ENCODE data around the gene NPAS2.

The NPAS2 gene

GRCh38 chr2:100983684-100984310 is 163.9 kb downstream of the NPAS2 start:
- no peak overlapping the region for H3K27ac ChIP-seq
- H3K9ac ChIP-seq = no peak overlapping the region; a peak in 1 of 22 replicates
- H3K4me2 ChIP-seq = no peak overlapping the region
- H3K9me3 ChIP-seq (replicated peaks in 1 of 11) = no peaks in the 10 kb centered on the region
- no peak overlapping the region for H3K4me3 ChIP-seq
- no peak for TF ChIP-seq Cebpa-rat (IDR thresholded peaks at IDR 0.05)
- no peaks in the 10 kb centered on the region; a peak in 1 of 22 replicates for H4K20me1 ChIP-seq
- H3K36me3 ChIP-seq = no peaks in the 10 kb centered on the region
- H3K4me1 ChIP-seq = peaks cover 14 to 27% (median 25%) of the 10 kb centered on the region in 10 experiments
- H3K27me3 ChIP-seq = no peaks in the 10 kb centered on the region

GRCh38 chr2:100984892-100985307 is 165.0 kb downstream of the NPAS2 start:
- no peak overlapping the region for H3K4me3 ChIP-seq
- H4K20me1 ChIP-seq = no peaks in the 10 kb centered on the region; a peak in 1 of 22 replicates
- no peak overlapping the region for H3K9ac ChIP-seq
- H3K27ac ChIP-seq = no peak overlapping the region
- no peaks in the 10 kb centered on the region for H3K27me3 ChIP-seq
- peaks cover 4 to 16% (median 14%) of the 10 kb centered on the region in 10 experiments; a peak in 17 of 20 replicates for H3K4me1 ChIP-seq
- H3K4me2 ChIP-seq = no peak overlapping the region
- no peaks in the 10 kb centered on the region for H3K36me3 ChIP-seq
- TF ChIP-seq Cebpa-rat (IDR thresholded peaks at IDR 0.05) = no peak
- H3K9me3 ChIP-seq (replicated peaks in 1 of 11) = no peaks in the 10 kb centered on the region

- no peak for TF ChIP-seq Cebpa-rat (IDR thresholded peaks at IDR 0.05)
Observed at GRCh38 chr2:100986157-100986556, 166.2 kb downstream of the NPAS2 start.

GRCh38 chr2:100987536-100987935 is 167.6 kb downstream of the NPAS2 start:
- Histone ChIP-seq H3K9ac (no peak overlapping the region), H3K4me2 (no peak overlapping the region), H3K27ac (no peak overlapping the region), H3K4me1 (no peaks in the 10 kb centered on the region), H3K27me3 (no peaks in the 10 kb centered on the region), H3K36me3 (no peaks in the 10 kb centered on the region), H3K4me3 (no peak overlapping the region), H4K20me1 (no peaks in the 10 kb centered on the region; a peak in 1 of 22 replicates), H3K9me3 (replicated peaks in 1 of 11) (no peaks in the 10 kb centered on the region)
- TF ChIP-seq Cebpa-rat (IDR thresholded peaks at IDR 0.05) = no peak

More at GRCh38 chr2:100986157-100986556, 166.2 kb downstream of the NPAS2 start:
- no peak overlapping the region for H3K27ac ChIP-seq
- H3K4me2 ChIP-seq = no peak overlapping the region
- no peaks in the 10 kb centered on the region; a peak in 1 of 22 replicates for H4K20me1 ChIP-seq
- H3K4me1 ChIP-seq = peaks cover under 1 to 5% (median 3%) of the 10 kb centered on the region in 10 experiments; a peak in 16 of 20 replicates
- H3K36me3 ChIP-seq = no peaks in the 10 kb centered on the region
- H3K4me3 ChIP-seq = no peak overlapping the region
- H3K27me3 ChIP-seq = no peaks in the 10 kb centered on the region
- H3K9me3 ChIP-seq (replicated peaks in 1 of 11) = no peaks in the 10 kb centered on the region
- H3K9ac ChIP-seq = 0 out of 22 replicates have a peak overlapping the region, but pooled peaks of 1 of the 11 experiments have one; percentile 11

- Histone ChIP-seq H3K9me3 (replicated peaks in 1 of 11) (no peaks in the 10 kb centered on the region), H3K36me3 (no peaks in the 10 kb centered on the region), H4K20me1 (no peaks in the 10 kb centered on the region; a peak in 1 of 22 replicates), H3K27me3 (no peaks in the 10 kb centered on the region), H3K9ac (no peak overlapping the region), H3K27ac (no peak overlapping the region), H3K4me1 (no peaks in the 10 kb centered on the region), H3K4me2 (no peak overlapping the region), H3K4me3 (no peak overlapping the region)
- no peak for TF ChIP-seq Cebpa-rat (IDR thresholded peaks at IDR 0.05)
Observed at GRCh38 chr2:100987974-100988373, 168.0 kb downstream of the NPAS2 start.

GRCh38 chr2:100988630-100989417 is 168.9 kb downstream of the NPAS2 start:
- H3K9me3 ChIP-seq (replicated peaks in 1 of 11) = no peaks in the 10 kb centered on the region
- TF ChIP-seq Cebpa-rat (IDR thresholded peaks at IDR 0.05) = no peak
- no peak overlapping the region for H3K27ac ChIP-seq
- H3K4me3 ChIP-seq = no peak overlapping the region
- H3K4me1 ChIP-seq = no peaks in the 10 kb centered on the region
- no peaks in the 10 kb centered on the region for H3K27me3 ChIP-seq
- H3K36me3 ChIP-seq = no peaks in the 10 kb centered on the region
- no peaks in the 10 kb centered on the region for H4K20me1 ChIP-seq
- H3K4me2 ChIP-seq = no peak overlapping the region
- H3K9ac ChIP-seq = no peak overlapping the region

- Histone ChIP-seq H3K4me1 (no peaks in the 10 kb centered on the region), H3K4me2 (no peak overlapping the region), H3K9me3 (replicated peaks in 1 of 11) (no peaks in the 10 kb centered on the region), H3K27ac (no peak overlapping the region), H3K27me3 (no peaks in the 10 kb centered on the region), H4K20me1 (no peaks in the 10 kb centered on the region), H3K9ac (no peak overlapping the region), H3K4me3 (no peak overlapping the region), H3K36me3 (no peaks in the 10 kb centered on the region)
- no peak for TF ChIP-seq Cebpa-rat (IDR thresholded peaks at IDR 0.05)
Observed at GRCh38 chr2:100989666-100990065, 169.7 kb downstream of the NPAS2 start.

- Histone ChIP-seq H3K27ac (no peak overlapping the region), H3K27me3 (no peaks in the 10 kb centered on the region), H3K4me1 (no peaks in the 10 kb centered on the region), H3K9ac (no peak overlapping the region), H3K4me2 (no peak overlapping the region), H3K9me3 (replicated peaks in 1 of 11) (no peaks in the 10 kb centered on the region), H3K36me3 (no peaks in the 10 kb centered on the region), H4K20me1 (no peaks in the 10 kb centered on the region), H3K4me3 (no peak overlapping the region)
- TF ChIP-seq Cebpa-rat (IDR thresholded peaks at IDR 0.05) = no peak
Observed at GRCh38 chr2:100990166-100990565, 170.2 kb downstream of the NPAS2 start.

- H3K9me3 ChIP-seq (replicated peaks in 1 of 11) = no peaks in the 10 kb centered on the region
- H3K4me3 ChIP-seq = no peak overlapping the region
- H4K20me1 ChIP-seq = no peaks in the 10 kb centered on the region
- H3K9ac ChIP-seq = no peak overlapping the region
- no peaks in the 10 kb centered on the region for H3K4me1 ChIP-seq
- H3K27me3 ChIP-seq = no peaks in the 10 kb centered on the region
- TF ChIP-seq Cebpa-rat (IDR thresholded peaks at IDR 0.05) = no peak
- no peaks in the 10 kb centered on the region for H3K36me3 ChIP-seq
- no peak overlapping the region for H3K4me2 ChIP-seq
- no peak overlapping the region for H3K27ac ChIP-seq
Observed at GRCh38 chr2:100990650-100991403, 170.9 kb downstream of the NPAS2 start.
